Measurements from ENCODE around the gene PSORS1C1. TPM values are rescaled to one million over a fixed set of nuclear protein-coding genes. Genes with fewer than 3 reads are reported as not detected.

Gene PSORS1C1
- polyA plus RNA-seq, 2 donors: 1.00 to 4.3 TPM

- no peaks in the 10 kb centered on the region for H3K27me3 ChIP-seq (ENCODE audit: control insufficient read depth in 1 of 2, insufficient read depth in 2 of 2, low read length in 2 of 2)
- H3K4me1 ChIP-seq (ENCODE audit: control insufficient read depth in 2 of 2, insufficient read depth in 2 of 2, low read length in 1 of 2): peaks cover 4 to 28% of the 10 kb centered on the region in 2 donors
- H3K27ac ChIP-seq (ENCODE audit: low read depth in 2 of 2, low read length in 1 of 2): peak overlapping the region; percentile 68 to 84
- no peaks in the 10 kb centered on the region for H3K9me3 ChIP-seq (ENCODE audit: control insufficient read depth in 2 of 2, insufficient read depth in 1 of 2, low read depth in 1 of 2, low read length in 1 of 2)
- no peaks in the 10 kb centered on the region for H3K36me3 ChIP-seq (ENCODE audit: control insufficient read depth in 2 of 2, insufficient read depth in 2 of 2, low read length in 1 of 2)
- WGBS, 2 donors: 39 to 40% methylated on average over 16 of the region's 16 CpGs
- H3K4me3 ChIP-seq (ENCODE audit: low read depth in 1 of 2, low read length in 2 of 2): no peak overlapping the region
Observed at GRCh38 chr6:31122791-31123706, 8.4 kb downstream of the PSORS1C1 start.

DNA sequence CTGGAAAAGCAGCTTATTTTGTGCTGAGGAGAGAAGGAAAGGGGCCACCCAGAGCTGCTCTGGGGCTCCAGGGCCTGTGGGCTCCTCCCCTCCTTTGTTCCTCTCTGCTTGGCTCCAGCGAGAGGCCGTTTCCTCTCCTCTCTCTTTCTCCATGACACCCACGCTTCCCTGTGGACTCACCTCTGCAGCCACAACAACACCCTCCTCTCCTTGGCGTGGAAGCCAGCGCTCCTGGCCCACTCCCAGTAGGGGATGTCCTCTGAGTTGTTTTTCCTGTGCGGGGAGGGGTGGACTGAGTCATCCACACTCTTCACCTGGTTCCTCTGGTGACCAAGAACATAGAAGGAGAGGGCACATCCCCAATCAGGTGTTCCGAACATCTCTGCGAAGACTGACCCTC is 10.6 kb downstream of the PSORS1C1 start:
- H3K36me3 ChIP-seq (ENCODE audit: control insufficient read depth in 2 of 2, insufficient read depth in 2 of 2, low read length in 1 of 2): no peaks in the 10 kb centered on the region
- peaks cover 4 to 28% of the 10 kb centered on the region in 2 donors for H3K4me1 ChIP-seq (ENCODE audit: control insufficient read depth in 2 of 2, insufficient read depth in 2 of 2, low read length in 1 of 2)
- no peaks in the 10 kb centered on the region for H3K9me3 ChIP-seq (ENCODE audit: control insufficient read depth in 2 of 2, insufficient read depth in 1 of 2, low read depth in 1 of 2, low read length in 1 of 2)
- no peak overlapping the region for H3K4me3 ChIP-seq (ENCODE audit: low read depth in 1 of 2, low read length in 2 of 2)
- WGBS, 2 donors: 31 to 41% methylated on average over 8 of the region's 8 CpGs
- peak overlapping the region; percentile 45 to 69 for H3K27ac ChIP-seq (ENCODE audit: low read depth in 2 of 2, low read length in 1 of 2)
- H3K27me3 ChIP-seq (ENCODE audit: control insufficient read depth in 1 of 2, insufficient read depth in 2 of 2, low read length in 2 of 2): no peaks in the 10 kb centered on the region

DNA sequence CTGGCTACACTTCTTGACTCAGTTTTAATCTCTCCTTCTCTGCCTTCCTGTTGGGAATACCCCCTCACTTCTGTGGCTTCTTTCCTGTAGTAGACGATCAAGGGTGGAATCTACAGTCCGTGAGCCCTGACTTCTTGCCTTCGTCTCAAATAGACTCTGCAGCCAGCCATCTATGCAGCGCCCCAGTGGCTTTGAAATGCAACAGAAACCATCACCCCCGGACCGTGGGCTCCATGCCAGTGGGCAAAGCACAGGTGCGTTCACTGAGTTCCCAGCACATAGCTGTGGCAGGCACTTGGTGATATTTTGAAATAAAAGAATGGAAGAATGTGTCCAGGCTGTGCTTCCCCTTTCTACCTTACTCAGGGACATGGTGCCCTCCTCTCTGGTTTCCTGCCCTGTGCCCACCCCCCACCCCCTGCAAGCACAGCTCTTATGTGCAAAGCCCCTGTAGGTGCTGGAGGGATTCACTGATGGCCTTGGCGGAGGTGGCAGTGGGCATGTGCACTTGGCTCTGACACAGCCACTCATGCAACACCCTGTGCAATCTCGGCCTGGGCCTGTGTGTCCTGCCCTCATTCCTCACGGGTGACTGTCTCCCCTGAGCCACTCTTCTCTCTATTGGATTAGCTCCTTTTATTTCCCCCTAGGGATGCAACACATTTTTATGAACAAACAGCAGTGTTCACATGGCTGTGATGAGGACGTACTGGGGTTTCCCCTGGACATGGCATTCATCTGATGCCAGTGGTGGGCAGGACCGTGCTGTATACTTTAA is 11.2 kb downstream of the PSORS1C1 start:
- H3K4me1 ChIP-seq (ENCODE audit: control insufficient read depth in 2 of 2, insufficient read depth in 2 of 2, low read length in 1 of 2): peaks cover 4 to 28% of the 10 kb centered on the region in 2 donors
- peak overlapping the region; percentile 45 to 69 for H3K27ac ChIP-seq (ENCODE audit: low read depth in 2 of 2, low read length in 1 of 2)
- H3K9me3 ChIP-seq (ENCODE audit: control insufficient read depth in 2 of 2, insufficient read depth in 1 of 2, low read depth in 1 of 2, low read length in 1 of 2): no peaks in the 10 kb centered on the region
- 44 to 48% methylated on average over 12 of the region's 12 CpGs for WGBS, 2 donors
- H3K36me3 ChIP-seq (ENCODE audit: control insufficient read depth in 2 of 2, insufficient read depth in 2 of 2, low read length in 1 of 2): no peaks in the 10 kb centered on the region
- H3K27me3 ChIP-seq (ENCODE audit: control insufficient read depth in 1 of 2, insufficient read depth in 2 of 2, low read length in 2 of 2): no peaks in the 10 kb centered on the region
- no peak overlapping the region for H3K4me3 ChIP-seq (ENCODE audit: low read depth in 1 of 2, low read length in 2 of 2)

GRCh38 chr6:31126396-31127175 is 12.0 kb downstream of the PSORS1C1 start:
- Histone ChIP-seq H3K4me3 (ENCODE audit: low read depth in 1 of 2, low read length in 2 of 2) (no peak overlapping the region), H3K9me3 (ENCODE audit: control insufficient read depth in 2 of 2, insufficient read depth in 1 of 2, low read depth in 1 of 2, low read length in 1 of 2) (no peaks in the 10 kb centered on the region), H3K4me1 (ENCODE audit: control insufficient read depth in 2 of 2, insufficient read depth in 2 of 2, low read length in 1 of 2) (peaks cover 4 to 28% of the 10 kb centered on the region in 2 donors), H3K27ac (ENCODE audit: low read depth in 2 of 2, low read length in 1 of 2) (peak overlapping the region in 1 of 2 donors; percentile 69), H3K36me3 (ENCODE audit: control insufficient read depth in 2 of 2, insufficient read depth in 2 of 2, low read length in 1 of 2) (no peaks in the 10 kb centered on the region), H3K27me3 (ENCODE audit: control insufficient read depth in 1 of 2, insufficient read depth in 2 of 2, low read length in 2 of 2) (no peaks in the 10 kb centered on the region)
- 56 to 65% methylated on average over 16 of the region's 16 CpGs for WGBS, 2 donors

DNA sequence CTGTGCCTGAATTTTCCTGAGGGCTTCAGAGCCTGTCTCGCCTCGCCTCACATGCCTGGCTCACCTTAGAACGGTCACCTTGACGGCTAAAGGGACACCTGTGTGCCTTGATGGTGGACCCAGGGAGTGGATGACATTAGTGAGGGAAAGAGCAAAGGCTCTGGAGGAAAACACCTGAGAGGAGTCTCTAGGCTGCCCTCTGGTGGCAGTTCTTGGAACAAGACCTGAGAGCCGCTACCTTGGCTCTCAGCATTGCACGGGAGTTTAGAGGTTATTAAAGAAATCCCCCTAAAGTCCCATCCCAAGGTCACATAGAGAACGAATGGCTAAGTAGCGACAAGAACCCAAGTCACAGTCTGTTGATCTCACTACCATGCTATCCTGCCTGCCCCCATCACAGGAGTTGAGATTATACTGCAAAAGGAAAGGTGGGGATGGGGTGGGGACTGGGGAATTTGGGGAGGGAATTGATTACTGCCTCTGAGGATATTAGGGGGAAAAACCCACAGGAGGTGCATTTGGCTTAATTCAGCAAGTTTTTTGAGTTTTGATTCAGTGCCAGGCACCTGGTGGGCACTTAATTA is 13.6 kb downstream of the PSORS1C1 start:
- Histone ChIP-seq H3K27me3 (ENCODE audit: control insufficient read depth in 1 of 2, insufficient read depth in 2 of 2, low read length in 2 of 2) (no peaks in the 10 kb centered on the region), H3K36me3 (ENCODE audit: control insufficient read depth in 2 of 2, insufficient read depth in 2 of 2, low read length in 1 of 2) (no peaks in the 10 kb centered on the region), H3K4me1 (ENCODE audit: control insufficient read depth in 2 of 2, insufficient read depth in 2 of 2, low read length in 1 of 2) (peaks cover 4 to 22% of the 10 kb centered on the region in 2 donors), H3K4me3 (ENCODE audit: low read depth in 1 of 2, low read length in 2 of 2) (no peak overlapping the region), H3K9me3 (ENCODE audit: control insufficient read depth in 2 of 2, insufficient read depth in 1 of 2, low read depth in 1 of 2, low read length in 1 of 2) (no peaks in the 10 kb centered on the region), H3K27ac (ENCODE audit: low read depth in 2 of 2, low read length in 1 of 2) (no peak overlapping the region)
- 7 to 10% methylated on average over 8 of the region's 8 CpGs for WGBS, 2 donors

DNA sequence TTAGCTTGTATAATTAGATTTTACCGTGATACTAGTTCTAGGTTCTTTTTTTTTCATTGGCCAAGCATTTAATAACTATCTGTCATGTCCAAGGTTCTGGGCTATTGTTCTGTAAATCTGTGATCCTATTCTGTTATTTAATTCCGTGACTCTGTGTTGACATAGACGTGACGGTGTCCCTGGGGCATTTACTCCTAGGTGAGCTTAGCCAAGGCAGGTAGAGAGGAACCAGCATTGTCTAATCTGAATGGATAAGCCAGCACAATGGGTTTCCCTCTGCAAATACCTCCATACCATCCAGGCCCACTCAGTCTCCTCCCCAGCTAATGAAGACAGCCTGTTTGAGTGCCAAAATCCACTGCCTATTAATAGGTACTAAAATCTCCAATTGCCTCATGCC is 14.5 kb downstream of the PSORS1C1 start:
- Histone ChIP-seq H3K36me3 (ENCODE audit: control insufficient read depth in 2 of 2, insufficient read depth in 2 of 2, low read length in 1 of 2) (no peaks in the 10 kb centered on the region), H3K27me3 (ENCODE audit: control insufficient read depth in 1 of 2, insufficient read depth in 2 of 2, low read length in 2 of 2) (no peaks in the 10 kb centered on the region), H3K9me3 (ENCODE audit: control insufficient read depth in 2 of 2, insufficient read depth in 1 of 2, low read depth in 1 of 2, low read length in 1 of 2) (no peaks in the 10 kb centered on the region), H3K4me1 (ENCODE audit: control insufficient read depth in 2 of 2, insufficient read depth in 2 of 2, low read length in 1 of 2) (peaks cover 4 to 17% of the 10 kb centered on the region in 2 donors), H3K4me3 (ENCODE audit: low read depth in 1 of 2, low read length in 2 of 2) (no peak overlapping the region), H3K27ac (ENCODE audit: low read depth in 2 of 2, low read length in 1 of 2) (no peak overlapping the region)
- WGBS, 2 donors: 36 to 44% methylated on average over 4 of the region's 4 CpGs

- Histone ChIP-seq H3K27ac (ENCODE audit: low read depth in 2 of 2, low read length in 1 of 2) (no peak overlapping the region), H3K9me3 (ENCODE audit: control insufficient read depth in 2 of 2, insufficient read depth in 1 of 2, low read depth in 1 of 2, low read length in 1 of 2) (no peaks in the 10 kb centered on the region), H3K27me3 (ENCODE audit: control insufficient read depth in 1 of 2, insufficient read depth in 2 of 2, low read length in 2 of 2) (no peaks in the 10 kb centered on the region), H3K4me3 (ENCODE audit: low read depth in 1 of 2, low read length in 2 of 2) (no peak overlapping the region), H3K4me1 (ENCODE audit: control insufficient read depth in 2 of 2, insufficient read depth in 2 of 2, low read length in 1 of 2) (peaks cover 2 to 9% of the 10 kb centered on the region in 2 donors), H3K36me3 (ENCODE audit: control insufficient read depth in 2 of 2, insufficient read depth in 2 of 2, low read length in 1 of 2) (no peaks in the 10 kb centered on the region)
- WGBS, 2 donors: 93 to 96% methylated on average over 3 of the region's 3 CpGs
Observed at GRCh38 chr6:31130751-31131150, 16.2 kb downstream of the PSORS1C1 start.

DNA sequence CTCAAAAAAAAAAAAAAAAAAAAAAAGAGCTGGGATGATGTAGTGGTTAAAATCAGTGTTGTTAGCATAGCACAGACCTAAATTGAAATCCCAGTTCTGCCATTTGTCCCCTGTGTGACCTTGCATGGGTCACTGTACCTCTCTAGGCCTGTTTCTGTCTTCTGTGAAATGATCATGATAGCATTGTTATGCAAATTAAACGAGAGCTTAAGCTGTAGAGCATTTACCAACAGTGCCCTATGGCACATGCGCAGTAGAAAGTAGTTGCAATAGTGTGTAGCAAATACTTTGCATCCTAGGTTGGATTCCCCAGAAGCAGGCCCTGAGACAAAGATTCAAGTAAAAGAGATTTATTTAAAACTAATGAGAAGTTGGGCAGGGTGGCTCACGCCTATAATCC is 17.0 kb downstream of the PSORS1C1 start:
- H3K36me3 ChIP-seq (ENCODE audit: control insufficient read depth in 2 of 2, insufficient read depth in 2 of 2, low read length in 1 of 2): no peaks in the 10 kb centered on the region
- 76 to 79% methylated on average over 3 of the region's 3 CpGs for WGBS, 2 donors
- no peaks in the 10 kb centered on the region for H3K27me3 ChIP-seq (ENCODE audit: control insufficient read depth in 1 of 2, insufficient read depth in 2 of 2, low read length in 2 of 2)
- no peak overlapping the region for H3K4me3 ChIP-seq (ENCODE audit: low read depth in 1 of 2, low read length in 2 of 2)
- no peaks in the 10 kb centered on the region for H3K9me3 ChIP-seq (ENCODE audit: control insufficient read depth in 2 of 2, insufficient read depth in 1 of 2, low read depth in 1 of 2, low read length in 1 of 2)
- no peak overlapping the region for H3K27ac ChIP-seq (ENCODE audit: low read depth in 2 of 2, low read length in 1 of 2)
- H3K4me1 ChIP-seq (ENCODE audit: control insufficient read depth in 2 of 2, insufficient read depth in 2 of 2, low read length in 1 of 2): peaks cover 0 to 2% of the 10 kb centered on the region in 2 donors

DNA sequence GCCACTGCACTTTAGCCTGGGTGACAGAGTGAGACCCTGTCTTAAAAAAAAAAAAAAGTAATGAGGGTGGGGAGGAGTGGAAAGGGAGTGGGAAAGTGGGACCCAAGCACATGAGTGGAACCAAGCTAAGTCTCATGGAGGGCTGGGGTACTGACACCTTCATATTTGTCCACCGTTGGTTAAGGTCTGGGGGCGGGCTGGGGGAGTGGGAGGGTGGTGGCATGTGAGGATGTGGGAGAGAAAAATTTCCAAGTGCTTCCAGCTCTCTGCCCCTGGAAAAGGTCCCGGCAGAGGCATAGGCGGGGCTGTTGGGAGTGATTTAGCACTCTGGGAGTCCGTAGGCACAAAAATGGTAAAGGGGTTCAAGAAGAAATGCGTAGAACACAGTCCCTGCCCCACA is 18.2 kb downstream of the PSORS1C1 start:
- Histone ChIP-seq H3K4me3 (ENCODE audit: low read depth in 1 of 2, low read length in 2 of 2) (no peak overlapping the region), H3K9me3 (ENCODE audit: control insufficient read depth in 2 of 2, insufficient read depth in 1 of 2, low read depth in 1 of 2, low read length in 1 of 2) (no peaks in the 10 kb centered on the region), H3K27ac (ENCODE audit: low read depth in 2 of 2, low read length in 1 of 2) (no peak overlapping the region), H3K36me3 (ENCODE audit: control insufficient read depth in 2 of 2, insufficient read depth in 2 of 2, low read length in 1 of 2) (no peaks in the 10 kb centered on the region), H3K4me1 (ENCODE audit: control insufficient read depth in 2 of 2, insufficient read depth in 2 of 2, low read length in 1 of 2) (no peaks in the 10 kb centered on the region), H3K27me3 (ENCODE audit: control insufficient read depth in 1 of 2, insufficient read depth in 2 of 2, low read length in 2 of 2) (no peaks in the 10 kb centered on the region)
- 68 to 80% methylated on average over 6 of the region's 6 CpGs for WGBS, 2 donors

Measured in esophagus (tissue), 2 donors.